Non-pigmented ciliary epithelial cell (primary cell): ENCODE measurements around the gene KIF3C.
"Not testable (repeated sequence)": the region's sequence is repeated elsewhere in the genome, so short reads cannot be mapped to it uniquely, and the experiment has no call there.

Experiments used
- DNase-seq: peaks from one replicate; pipeline ENCODE4 v3.0.0-alpha.2; 2010; ENCODE audit warnings: low read depth

Gene KIF3C

DNA sequence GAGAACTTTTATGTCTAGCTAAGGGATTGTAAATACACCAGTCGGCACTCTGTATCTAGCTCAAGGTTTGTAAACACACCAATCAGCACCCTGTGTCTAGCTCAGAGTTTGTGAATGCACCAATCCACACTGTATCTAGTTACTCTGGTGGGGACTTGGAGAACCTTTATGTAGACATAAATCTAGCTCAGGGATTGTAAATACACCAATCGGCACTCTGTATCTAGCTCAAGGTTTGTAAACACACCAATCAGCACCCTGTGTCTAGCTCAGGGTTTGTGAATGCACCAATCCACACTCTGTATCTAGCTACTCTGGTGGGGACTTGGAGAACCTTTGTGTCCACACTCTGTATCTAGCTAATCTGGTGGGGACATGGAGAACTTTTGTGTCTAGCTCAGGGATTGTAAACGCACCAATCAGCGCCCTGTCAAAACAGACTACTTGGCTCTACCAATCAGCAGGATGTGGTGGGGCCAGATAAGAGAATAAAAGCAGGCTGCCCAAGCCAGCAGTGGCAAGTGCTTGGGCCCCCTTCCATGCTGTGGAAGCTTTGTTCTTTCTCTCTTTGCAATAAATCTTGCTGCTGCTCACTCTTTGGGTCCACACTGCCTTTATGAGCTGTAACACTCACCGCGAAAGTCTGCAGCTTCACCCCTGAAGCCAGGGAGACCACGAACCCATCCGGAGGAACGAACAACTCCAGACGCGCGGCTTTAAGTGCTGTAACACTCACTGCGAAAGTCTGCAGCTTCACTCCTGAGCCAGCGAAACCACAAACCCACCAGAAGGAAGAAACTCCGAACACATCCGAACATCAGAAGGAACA lies 66.1 kb downstream of the KIF3C start:
- DNase-seq = not testable (repeated sequence)

DNA sequence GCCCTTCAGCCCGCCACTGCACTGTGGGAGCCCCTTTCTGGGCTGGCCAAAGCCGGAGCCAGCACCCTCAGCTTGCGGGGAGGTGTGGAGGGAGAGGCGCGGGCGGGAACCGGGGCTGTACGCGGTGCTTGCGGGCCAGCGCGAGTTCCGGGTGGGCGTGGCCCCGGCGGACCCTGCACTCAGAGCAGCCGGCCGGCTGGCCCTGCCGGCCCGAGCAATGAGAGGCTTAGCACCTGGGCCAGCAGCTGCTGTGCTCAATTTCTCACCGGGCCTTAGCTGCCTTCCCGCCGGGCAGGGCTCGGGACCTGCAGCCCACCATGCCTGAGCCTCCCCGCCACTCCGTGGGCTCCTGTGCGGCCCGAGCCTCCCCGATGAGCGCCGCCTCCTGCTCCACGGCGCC lies 66.9 kb downstream of the KIF3C start:
- not testable (repeated sequence) for DNase-seq

DNA sequence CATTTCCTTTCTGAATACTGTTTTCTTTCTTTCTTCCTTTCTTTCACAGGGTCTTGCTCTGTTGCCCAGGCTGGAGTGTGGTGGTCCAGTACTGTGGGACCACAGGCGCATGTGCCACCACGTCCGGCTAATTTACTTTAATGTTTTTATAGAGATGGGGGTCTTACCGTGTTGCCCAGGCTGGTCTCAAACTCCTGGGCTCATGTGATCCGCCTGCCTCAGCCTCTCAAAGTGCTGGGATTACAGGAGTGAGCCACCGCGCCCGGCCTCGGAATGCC lies 68.7 kb downstream of the KIF3C start:
- not testable (repeated sequence) for DNase-seq

DNA sequence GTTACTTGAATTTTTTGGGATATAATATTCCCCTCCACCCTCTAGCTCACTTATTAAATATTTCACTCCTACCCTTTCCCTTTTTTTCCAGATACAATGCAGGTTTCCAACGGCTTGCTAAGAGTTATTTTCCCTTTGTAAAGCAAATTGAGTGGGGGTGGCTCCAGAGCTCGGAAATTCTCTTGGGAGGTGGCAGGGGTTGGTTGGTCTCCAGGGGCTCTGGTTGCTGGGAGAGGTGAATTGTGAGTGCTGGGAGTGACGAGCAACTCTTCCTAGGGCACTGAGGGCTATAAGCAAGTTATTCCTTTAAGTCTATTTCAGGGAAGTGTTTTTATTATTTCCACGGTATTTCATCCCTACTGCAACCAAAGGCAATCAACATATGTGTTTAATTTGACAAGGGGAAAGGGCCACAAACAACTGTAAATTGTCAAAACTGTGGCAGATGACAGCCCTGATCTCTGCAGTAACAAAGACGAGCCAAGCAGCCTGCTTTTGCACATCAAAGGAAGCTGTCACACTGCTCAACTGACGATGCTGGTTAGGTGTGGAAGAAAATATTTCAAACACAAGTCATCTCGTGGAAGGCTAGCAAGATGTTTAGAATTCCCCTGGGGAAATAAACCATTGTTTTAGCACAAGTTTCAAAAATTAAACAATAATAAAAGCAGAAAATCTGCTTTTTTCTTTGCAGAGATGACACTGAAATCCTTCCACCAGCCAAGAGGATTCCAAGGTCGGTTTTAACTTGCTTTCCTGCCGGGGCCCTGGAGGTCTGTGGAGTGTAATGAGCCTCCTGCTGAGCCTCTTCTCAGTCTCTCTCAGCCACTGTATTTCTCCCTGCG lies 69.2 kb downstream of the KIF3C start:
- no peak for DNase-seq

DNA sequence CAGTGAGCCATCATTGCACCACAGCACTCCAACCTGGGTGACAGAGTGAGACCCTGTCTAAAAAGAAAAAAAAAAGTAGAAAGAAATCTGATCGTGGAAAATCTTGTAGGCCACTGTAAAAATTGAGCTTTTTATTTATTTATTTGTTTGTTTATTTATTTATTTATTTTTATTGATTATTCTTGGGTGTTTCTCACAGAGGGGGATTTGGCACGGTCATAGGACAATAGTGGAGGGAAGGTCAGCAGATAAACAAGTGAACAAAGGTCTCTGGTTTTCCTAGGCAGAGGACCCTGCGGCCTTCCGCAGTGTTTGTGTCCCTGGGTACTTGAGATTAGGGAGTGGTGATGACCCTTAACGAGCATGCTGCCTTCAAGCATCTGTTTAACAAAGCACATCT lies 72.7 kb downstream of the KIF3C start:
- not testable (repeated sequence) for DNase-seq

DNA sequence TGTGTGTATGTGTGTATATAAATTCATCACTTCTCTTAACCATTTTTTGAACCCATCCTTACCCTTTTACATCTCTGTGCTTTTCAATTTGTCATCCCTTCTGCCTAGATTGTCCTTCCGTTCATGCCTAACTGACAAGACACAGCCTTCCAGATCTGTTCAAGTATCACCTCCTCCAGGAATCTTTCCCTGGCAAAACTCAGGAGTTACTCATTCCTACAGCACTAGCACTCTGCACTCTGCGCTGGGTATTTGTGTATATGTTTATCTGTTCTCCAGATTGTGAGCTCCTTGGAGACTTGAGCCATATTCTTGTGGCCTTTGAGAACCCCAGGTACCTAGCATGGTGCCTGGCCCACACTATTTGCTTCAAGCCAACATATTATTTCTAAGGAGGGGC lies 77.2 kb downstream of the KIF3C start:
- no peak for DNase-seq

DNA sequence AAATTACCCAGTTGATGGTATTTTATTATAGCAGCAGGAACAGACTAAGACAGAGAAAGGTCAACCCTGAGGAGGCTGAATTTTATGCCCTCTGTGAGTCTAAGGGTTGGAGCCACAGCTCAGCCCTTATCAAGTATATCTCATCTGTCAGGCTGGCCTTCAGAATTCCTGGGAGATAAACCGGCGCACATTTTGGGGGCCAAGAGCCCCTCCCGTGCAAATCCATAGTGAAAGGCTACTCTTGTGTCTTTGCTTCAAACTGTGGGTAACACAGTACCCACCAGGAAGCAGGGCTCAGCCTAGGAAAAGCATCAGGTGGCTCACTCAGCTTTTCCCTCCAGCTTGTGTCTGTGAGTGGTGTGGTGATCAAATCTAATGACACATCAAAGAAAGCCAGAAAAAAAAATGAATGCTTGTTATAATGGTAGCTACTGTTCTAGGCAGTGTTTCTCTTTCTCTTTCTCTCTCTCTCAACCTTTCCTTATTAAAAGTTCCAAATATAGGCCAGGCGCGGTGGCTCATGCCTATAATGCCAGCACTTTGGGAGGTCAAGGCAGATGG lies 79.0 kb downstream of the KIF3C start:
- DNase-seq = no peak

DNA sequence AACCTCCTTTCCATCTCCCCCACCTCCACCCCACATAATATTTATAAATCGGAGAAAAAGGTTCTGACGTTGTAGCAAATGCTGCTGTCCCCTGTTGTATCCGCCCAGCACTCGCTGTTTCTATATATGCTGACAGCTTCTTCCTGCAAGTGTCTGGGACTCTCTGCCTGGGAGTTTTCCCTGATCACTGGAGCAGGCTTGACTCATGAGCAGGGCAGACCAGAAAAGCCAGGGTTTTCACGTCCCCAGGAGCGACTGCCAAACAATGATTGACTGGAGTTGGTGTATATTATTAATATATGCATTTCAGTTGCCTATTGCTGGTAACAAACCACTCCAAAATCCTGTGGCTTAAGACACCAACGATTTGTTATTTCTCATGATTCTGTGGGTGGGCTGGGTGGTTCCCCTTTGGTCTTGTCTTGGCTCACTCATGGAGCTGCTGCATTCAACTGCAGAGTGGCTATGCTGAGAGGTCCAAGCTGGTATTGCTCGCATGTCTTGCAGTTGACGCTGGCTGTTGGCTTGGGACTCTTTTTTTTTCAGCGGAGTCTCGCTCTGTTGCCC lies 82.8 kb downstream of the KIF3C start:
- no peak for DNase-seq

DNA sequence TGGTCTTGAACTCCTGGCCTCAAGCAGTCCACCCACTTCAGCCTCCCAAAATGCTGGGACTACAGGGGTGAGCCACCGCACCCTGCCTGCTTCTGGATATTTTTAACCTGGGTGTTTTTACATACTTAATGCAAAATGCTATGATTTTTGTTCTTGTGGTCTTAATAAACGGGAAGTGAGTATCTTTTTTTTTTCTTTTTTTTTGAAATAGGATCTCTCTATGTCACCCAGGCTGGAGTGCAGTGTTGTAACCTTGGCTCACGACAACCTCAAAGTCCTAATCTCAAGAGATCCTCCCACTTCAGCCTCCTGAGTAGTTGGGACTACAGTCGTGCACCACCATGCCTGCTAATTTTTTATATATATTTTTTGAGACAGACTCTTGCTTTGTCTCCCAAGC lies 84.8 kb downstream of the KIF3C start:
- DNase-seq = no peak

DNA sequence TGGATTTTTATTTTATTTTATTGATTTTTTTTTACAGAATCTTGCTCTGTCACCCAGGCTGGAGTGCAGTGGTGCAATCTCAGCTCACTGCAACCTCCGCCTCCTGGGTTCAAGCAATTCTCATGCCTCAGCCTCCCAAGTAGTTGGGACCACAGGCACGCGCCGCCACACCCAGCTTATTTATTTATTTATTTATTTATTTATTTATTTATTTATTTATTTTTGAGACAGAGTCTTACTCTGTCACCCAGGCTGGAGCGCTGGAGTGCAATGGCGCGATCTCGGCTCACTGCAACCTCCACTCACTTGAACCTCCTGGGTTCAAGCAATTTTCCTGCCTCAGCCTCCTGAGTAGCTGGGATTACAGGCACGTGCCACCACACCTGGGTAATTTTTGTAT lies 86.0 kb downstream of the KIF3C start:
- not testable (repeated sequence) for DNase-seq

DNA sequence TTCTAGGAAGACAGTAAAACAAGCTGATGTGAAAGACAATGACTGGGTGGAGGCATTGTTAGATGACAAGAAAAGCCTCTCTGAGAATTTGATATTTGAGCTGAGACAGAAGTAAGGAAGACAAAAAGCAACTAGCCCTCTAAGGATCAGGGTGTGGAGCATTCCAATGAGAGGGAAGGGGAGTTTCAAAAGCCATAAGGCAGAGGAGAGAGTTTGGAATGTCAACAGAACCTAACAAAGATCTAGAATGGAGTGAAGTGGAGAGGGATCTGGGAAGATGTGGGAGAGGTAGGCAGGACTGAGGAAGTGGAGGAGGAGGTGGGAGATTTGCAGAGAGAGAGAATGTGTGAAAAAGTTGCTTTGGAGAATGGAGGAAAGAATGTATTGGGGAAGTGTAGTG lies 86.7 kb downstream of the KIF3C start:
- DNase-seq = no peak

DNA sequence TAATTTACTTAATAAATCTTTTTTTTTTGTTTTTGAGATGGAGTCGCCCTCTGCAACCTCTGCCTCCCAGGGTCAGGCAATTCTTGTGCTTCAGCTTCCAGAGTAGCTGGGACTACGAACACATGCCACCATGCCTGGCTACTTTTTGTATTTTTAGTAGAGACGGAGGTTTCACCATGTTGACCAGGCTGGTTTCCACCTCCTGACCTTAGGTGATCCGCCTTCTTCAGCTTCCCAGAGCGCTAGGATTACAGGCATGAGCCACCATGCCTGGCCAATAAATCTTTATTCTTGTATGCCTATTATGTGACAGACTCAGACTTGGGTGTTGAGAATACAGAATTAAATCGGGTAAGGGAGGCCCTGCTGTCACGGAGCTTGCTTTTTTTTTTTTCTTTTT lies 87.3 kb downstream of the KIF3C start:
- DNase-seq = no peak

DNA sequence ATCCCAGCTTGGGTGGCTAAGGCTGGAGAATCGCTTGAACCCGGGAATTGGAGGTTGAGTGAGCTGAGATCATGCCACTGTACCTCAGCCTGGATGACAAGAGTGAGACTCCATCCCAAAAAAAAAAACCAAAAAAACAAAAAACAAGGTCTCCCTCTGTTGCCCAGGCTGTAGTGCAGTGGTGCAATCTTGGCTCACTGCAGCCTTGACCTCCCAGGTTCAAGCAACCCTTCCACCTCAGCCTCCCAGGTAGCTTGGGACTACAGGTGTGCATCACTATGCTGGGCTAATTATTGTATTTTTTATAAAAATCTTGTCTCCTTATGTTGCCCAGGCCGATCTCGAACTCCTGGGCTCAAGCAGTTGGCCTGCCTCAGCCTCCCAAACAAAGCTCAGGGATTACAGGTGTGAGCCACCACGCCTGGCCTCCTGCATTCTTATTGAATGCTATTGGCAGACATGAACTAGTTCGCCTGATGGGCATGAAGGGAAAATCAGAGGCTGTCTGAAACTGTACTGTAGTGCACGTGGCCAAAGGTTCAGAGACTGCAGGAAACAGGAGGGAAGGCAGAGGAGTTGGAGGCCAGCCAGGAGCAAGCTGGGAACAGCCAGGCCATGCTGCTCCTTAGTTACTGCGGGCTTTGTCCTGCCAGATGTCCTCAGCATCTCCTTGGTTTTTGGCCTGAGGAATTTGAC lies 88.0 kb downstream of the KIF3C start:
- DNase-seq = no peak

DNA sequence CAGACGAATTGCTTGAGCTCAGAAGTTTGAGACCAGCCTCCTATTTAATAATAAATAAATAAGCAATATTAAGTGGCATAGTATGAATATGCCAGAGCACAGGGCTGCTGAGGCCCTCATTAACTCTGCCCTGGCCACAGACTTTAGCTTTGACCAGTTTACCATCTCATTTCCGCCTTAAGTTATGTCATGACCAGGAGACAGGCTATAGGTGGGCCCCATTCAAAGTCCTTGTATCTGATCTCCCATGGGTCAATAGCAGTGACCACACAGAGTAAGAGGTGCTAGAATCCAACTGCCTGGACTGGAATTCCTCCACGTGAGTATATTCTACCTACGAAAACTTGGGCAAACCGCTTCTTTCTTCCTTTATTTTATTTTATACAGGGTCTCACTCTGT lies 90.6 kb downstream of the KIF3C start:
- no peak for DNase-seq

DNA sequence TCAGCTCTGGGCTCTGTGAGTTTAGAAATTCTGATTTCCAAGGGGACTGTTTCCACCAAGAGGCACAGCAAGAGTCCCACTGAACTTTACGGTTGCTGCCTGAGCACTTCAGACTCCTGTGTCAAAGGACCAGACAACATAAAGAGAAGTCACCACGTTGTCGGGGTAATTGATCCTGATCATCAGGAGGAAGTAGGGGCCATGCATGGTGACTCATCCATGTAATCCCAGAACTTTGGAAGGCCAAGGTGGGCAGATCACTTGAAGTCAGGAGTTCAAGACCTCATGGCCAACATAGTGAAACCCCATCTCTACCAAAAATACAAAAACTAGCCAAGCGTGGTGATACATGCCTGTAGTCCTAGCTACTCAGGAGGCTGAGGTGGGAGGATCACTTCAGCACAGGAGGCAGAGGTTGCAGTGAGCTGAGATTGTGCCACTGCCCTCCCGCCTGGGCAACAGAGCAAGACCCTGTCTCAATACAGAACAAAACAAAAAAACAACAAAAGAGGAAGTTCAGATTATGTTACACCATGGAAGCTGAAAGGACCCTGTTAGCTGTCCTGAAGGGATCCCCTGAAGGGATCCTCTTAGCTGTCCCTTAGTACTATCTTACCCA lies 94.6 kb downstream of the KIF3C start:
- no peak for DNase-seq

DNA sequence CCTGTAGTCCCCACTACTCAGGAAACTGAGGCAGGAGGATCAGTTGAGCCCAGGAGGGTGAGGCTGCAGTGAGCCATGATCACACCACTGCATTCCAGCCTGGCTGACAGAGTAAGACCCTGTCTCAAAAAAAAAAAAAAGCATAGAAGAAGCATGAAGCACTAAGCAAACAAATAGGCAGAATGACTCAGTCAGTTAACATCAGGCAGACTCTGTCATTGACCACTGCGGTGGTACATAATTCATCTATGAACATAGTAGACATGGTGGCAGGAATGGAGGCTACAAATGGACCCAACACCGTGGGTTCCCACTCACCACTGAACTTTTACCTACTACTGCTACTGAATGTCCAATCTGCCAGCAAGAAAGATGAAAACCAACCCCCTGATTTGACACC lies 96.4 kb downstream of the KIF3C start:
- peak; percentile 81 for DNase-seq

DNA sequence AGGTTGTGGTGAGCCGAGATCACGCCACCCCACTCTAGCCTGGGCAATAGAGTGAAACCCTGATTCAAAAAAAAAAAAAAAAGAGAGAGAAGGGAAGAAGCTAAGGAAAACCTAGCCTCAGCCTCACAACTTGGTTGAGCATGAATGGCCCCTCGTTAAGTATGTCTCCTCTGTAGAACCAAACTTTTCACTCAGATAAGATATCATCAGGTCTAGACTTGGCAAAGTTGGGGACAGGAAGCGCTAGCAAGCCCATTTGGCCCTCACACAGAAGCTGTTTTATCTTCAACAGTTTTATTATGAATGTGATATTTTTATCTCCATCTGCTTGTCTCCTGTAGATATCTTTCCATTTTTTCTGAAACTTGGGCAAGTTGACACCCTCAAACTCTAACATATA lies 100.5 kb downstream of the KIF3C start:
- no peak for DNase-seq

DNA sequence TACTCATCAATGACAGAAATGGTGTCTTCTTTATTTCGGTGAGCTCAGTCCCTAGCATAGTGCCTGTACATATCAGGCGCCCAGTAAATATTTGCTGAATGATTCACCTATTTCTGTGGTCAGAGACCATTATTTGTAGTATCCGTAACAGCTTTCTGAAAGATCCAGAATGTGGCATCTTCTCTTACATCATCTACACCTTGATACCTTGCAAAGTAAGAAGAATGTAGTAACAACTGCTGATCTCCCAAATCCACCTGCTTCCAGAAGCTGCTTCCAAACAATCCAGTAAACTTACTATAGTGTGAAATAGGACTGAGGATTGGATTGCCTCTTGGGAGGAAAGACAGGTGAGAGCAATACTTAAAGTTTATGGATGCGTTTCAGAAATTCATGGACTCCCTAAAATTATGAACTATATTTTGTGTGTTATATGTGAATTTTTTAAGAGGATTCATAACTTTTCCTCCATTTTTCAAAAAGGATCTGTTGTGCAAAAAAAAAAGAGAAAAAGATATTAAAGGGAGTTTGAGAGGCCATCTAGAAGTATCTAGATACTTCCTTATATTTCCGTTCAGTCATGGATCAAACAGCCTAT lies 103.1 kb downstream of the KIF3C start:
- peak; percentile 46 for DNase-seq

DNA sequence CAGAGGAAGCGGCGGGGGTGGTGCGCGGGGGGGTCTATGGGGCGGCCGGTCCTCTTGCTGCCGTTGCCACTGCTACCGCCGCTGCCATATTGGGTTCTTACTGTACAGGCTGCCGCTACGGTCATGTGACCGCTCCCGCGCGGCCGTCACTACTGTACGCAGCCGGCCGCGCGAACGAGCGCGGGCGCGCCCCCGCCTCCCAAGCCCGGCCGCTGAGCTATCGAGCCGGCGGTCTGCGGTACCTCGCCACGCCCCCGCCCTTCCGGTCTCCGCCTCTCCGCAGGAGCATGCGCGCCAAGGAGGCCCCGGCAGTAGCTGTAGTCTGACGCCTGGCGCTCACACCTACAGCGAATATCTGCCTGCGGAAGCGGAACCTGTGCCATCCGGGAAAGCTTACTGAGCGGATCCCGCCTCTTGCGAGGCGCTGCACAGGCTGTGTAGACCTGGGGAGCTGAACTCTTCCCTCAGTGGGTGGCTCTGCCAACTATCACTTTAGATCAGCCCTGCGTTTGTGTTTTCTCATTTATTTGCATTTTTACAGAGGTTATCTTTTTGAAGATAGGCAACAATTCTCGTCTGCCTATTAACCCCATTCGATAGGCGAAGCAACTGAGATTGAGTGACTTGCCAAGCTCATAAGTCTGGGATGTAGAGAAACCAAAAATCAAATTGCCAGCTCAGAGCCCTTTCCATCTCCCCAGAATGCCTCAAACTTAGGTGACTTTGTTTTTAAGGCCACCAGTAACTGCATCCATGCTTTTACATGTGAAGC lies 103.8 kb downstream of the KIF3C start, which contains the start of gene ASXL2:
TSS of gene ASXL2 (minus strand) at position 127 of the 772 bp plus-strand sequence. CDS start 265 bp downstream, outside the sequence.
- peak; percentile 80 for DNase-seq
